Measurements from ENCODE around the gene MAEA.
"Not testable (repeated sequence)": the region's sequence is repeated elsewhere in the genome, so short reads cannot be mapped to it uniquely, and the experiment has no call there.

MAEA gene

DNA sequence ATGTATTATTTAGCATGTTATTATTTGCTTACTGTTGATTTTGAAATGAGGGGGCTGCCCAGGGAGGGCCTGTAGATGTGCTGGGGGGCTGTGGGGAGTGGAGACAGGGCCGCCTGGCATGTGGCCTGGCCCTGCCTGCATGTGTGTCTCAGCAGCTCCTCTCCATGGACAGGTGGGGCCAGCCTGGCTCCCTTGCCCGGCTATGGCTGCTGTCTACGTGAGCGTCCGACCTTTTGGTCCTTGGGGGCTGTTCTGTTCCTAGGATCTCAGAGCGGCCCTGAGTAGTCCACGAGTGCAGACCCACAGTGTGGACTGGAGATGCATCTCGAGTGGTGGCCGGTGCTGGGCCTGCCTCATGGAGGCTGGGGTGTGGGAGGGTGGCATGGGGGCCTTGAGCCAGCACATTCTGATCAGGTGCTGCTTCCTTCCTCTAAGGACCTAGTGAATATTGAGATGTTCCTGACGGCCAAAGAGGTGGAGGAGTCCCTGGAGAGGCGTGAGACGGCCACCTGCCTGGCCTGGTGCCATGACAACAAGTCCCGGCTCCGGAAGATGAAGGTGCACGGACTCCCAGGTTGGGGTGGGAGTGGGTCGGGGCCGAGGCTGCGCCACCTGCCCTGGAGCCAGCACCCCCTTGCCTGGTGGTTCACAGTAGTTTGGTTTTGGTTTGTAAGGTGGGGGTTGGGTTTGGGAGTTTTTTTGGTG lies 32.4 kb downstream of the MAEA start:
- no peak for DNase-seq (ENCODE audit: low spot score)

DNA sequence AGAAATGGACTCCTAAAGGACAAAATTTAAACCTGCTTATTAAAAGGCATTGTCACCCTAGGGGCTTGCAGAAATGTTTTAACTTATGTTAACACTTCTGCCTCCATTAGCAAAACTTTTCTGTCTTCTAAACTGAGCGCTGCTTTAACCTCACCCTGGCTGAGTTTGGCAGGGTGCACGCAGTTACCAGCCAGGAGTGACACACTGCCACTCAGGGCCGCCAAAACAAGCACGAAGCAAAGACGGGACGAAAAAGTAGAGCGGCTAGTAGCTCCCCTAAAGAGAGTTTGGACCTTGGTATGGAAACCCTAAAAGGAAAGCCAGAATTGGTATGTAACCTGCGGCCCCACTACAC lies 33.6 kb downstream of the MAEA start:
- no peak for DNase-seq (ENCODE audit: low spot score)

DNA sequence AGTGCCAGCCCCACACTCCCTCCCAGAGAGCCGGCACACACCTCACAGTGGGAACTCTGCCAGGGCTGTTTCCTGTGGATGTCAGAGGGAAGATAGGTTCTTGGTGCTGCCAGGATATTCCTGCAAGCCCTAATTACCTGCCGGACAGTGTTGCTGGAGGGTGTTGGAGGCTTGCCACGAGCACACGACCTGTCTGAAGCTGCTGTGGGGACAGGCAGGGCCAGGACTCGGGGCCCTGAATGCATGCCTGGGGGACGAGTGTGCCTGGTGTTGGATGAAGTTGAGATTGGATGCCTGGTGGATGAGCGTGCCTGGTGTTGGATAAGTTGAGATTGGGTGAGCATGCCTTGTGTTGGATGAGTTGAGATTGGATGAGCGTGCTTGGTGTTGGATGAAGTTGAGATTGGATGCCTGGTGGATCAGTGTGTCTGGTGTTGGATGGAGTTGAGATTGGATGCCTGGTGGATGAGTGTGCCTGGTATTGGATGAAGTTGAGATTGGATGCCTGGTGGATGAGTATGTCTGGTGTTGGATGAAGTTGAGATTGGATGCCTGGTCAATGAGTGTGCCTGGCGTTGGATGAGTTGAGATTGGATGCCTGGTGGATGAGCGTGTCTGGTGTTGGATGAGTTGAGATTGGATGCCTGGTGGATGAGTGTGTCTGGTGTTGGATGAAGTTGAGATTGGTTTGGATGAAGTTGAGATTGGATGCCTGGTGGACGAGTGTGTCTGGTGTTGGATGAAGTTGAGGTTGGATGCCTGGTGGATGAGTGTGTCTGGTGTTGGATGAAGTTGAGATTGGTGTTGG lies 34.1 kb downstream of the MAEA start:
- DNase-seq (ENCODE audit: low spot score), result peak; percentile 81

DNA sequence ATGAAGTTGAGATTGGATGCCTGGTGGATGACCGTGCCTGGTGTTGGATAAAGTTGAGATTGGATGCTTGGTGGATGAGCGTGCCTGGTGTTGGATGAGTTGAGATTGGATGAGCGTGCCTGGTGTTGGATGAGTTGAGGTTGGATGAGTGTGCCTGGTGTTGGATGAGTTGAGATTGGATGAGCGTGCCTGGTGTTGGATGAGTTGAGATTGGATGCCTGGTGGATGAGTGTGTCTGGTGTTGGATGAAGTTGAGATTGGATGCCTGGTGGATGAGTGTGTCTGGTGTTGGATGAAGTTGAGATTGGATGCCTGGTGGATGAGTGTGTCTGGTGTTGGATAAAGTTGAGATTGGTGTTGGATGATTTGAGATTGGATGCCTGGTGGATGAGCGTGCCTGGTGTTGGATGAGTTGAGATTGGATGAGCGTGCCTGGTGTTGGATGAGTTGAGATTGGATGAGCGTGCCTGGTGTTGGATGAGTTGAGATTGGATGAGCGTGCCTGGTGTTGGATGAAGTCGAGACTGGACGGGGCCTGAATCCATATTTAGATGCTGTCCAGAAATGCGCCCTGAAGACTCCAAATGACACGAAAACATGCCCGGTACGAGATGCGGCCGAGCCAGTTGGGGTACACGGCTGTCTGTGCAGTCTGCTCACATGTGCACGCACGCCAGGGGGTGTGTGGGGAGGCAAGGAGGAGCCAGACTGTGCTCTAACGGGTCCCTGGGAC lies 34.9 kb downstream of the MAEA start:
- DNase-seq (ENCODE audit: low spot score), result not testable (repeated sequence)

DNA sequence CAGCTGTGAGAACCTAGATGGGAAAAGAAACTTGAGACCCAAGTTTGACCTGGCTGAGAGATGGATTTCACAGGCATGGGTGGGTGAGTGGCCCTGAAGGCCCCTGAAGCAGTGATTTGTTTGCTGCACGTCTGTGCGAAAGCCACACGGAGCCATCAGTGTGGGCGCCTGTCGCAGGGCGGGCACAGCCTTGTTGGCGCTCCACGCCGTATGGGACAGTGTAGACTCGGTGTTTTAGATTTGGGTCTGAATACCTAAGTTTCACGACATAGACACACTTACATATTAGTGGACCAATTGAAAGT lies 35.4 kb downstream of the MAEA start:
- DNase-seq (ENCODE audit: low spot score), result no peak

DNA sequence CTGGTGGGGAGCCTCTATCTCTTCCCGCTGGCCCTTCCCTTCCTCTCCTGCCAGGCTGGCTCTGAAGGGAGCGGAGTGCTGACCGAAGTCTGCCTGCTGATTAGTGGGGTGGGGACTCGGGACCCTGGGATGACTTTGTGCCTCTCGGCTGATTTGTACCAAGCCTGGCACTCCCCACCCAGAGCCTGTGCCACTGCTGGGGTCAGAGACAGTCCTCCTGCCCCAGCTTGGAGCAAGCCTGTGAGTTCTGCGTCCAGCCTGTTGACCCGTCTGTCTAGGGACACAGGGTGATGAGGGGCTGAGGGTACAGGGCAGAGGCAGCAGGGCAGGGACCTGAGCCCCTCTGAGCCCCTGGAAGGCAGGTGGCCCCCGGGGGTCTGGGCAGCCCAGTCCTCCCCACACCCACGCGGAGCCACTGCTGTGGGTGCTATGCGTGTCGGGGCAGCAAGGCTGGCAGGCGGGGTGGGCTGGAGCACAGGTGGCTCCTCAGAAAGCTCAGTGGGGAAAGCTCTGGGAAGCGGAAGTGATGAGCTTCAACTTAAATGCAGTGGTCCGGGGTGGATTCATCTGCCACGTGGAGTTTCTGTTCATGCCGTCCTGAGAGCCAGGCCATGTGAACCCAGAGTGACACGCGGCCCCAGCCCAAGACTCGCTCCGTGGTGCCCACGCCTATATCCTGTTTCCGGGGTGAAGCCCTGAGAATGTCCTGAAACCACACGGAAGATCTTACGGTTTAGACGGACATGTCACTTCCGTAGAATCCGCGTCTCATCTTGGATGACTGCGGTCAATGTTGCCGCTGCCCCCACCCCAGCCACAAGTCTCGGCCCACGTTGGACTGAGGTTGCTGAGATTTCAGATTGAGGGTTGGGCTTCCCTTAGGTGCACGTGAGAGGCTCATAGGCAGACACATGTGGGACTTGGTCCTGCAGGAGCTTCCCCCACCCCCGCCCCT lies 36.3 kb downstream of the MAEA start:
- no peak for DNase-seq (ENCODE audit: low spot score)

DNA sequence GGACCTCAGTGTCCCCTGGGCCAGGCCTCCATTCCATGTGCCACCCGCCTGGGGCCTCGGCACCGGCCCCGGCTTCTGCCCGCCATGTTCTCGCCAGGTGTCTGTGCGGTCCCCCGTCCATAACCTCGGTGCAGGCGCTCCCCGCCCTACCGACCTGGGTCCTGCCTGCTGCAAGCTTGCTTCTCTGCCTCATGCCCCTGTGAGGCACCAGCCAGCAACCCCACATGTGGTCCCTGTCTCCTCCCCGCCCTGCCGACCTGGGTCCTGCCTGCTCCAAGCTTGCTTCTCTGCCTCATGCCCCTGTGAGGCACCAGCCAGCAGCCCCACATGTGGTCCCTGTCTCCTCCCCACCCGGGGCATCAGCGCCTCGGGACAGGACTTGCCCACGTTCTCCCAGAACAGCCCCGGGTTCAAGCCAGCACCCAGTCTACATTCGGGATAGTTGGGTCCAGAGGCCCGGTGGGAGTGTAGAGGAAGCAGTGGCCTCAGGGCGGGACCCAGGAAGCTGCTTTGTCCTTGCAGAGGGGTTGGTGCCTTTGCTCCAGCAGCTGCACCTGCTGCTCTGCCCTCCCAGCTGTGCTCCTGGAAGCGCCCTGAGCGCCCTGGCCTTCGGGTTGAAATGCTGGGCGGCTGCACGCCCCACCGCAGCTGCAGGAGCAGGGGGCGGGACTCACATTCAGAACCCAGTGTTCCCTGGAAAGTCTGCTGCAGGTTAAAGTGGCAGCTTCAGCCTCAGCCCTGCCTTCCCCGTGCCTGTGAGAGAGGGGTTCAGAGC lies 37.2 kb downstream of the MAEA start:
- no peak for DNase-seq (ENCODE audit: low spot score)

DNA sequence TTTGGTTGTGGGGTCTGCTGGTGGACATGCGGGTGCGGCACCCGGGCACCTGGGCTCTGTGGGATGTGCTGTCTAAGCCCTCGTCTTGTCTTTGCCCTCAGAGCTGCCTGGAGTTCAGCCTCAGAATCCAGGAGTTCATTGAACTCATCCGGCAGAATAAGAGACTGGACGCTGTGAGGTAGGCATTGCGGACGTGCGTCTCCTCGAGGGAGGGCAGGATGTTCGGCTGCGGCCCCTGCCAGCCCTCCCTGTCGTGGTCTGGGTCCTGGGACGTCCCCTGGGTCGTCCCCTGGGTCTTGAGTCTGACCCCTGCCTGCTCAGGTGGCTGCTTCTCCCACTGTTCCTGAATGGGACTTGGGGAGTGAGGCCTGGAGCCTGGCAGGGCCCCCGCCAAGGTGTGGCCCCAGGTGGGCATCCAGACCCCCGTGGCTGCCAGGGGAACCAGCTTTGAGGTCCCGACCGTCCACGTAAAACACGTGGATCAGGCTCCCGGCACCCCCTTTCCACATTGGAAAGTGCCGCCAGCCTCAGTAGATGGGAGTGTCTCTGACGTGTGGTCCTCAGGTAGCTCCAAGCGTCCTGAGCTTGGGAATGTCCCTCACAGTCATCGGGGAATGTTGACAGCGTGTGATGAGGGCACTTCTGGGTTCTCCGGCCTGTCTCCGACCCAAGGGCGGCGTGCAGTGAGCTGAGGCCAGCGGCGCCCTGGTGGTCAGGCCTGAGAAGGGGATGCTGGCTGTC lies 38.0 kb downstream of the MAEA start:
- no peak for DNase-seq (ENCODE audit: low spot score)

DNA sequence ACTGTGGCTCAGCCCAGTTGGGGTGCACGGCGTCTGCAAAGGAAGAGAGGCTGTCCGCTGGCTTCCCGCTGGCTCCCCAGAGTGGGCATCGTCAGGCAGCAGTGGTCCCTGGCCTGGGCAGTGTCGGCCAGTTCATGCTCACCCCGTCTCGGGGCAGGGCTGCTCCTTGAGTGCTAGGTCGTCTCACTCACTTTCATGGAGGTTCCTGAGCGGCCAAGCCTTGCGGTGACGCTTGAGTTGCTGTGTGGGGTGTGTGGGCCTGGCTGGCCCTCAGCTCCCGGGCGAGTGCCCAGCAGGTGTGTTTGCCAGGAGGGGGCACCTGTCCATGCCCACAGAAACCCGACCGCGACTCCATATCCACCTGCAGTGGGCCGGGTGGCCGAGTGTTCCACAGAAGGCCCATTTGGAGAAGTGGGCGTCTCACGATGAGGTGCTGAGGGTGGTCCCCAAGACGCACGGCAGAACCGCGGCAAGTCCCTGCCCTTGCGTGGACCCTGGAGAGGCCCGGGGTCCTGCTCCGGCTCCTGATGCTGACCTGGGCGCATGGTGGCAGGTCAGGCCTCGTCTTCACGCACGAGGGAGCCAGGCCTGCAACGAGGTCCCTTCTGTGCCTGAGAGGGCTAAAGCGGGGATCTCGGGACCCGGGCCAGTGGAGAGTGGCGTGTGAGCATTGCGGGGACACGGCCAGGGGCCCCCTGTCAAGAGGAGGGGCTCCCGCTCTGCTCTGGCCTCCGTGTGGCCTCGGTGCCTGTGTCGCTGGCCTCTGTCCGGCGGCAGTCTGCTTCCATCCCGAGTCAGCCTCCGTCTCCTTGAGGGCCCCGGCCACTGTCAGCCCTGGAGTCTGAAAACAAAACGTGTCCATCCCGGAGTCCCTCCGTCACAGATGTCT lies 38.8 kb downstream of the MAEA start:
- DNase-seq (ENCODE audit: low spot score), result no peak

DNA sequence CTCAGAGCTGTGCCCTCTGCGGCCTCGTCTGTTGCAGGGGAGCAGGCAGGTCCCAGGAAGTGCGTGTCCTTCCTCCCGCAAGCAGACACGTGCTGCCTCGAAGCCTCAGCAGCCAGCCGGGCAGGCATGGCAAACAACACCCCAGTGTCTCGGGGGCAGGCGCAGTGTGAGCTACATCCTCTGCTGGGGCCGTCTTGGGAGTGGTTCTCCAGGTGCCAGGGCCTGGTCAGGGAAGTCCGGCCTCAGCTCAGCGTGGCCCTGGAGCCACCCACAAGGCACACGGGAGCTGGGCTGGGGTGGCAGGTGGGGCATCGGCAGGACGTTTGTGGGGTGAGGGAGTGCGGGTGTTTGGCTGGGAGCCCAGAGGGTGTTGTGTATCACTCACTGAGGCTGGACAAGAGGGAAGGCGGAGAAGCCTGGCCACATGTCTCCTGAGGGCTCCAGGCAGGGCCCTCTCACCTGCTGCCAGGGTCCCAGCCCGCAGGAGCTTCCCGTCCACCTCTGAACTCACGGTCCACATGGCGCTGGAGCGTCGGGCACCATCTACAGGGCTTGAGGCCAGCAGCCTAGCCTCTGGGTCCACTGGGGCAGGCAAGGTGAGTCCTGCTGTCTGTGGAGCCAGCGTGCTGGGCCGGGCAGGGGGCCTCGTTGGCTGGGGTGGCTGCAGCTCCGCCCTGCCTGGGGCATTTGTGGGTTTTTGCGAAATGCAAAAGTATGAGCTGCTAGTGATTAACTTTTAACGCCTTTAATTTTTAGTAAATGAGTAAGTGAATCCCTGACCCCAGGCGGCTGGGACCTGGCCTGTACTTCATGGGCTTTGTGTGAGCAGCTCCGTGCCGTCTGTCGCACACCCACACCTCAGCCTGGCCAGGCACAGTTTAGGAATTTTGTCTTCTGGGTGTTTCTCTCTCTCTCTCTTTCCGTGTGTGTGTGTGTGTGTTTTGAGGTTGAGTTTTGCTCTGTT lies 40.0 kb downstream of the MAEA start:
- no peak for DNase-seq (ENCODE audit: low spot score)

DNA sequence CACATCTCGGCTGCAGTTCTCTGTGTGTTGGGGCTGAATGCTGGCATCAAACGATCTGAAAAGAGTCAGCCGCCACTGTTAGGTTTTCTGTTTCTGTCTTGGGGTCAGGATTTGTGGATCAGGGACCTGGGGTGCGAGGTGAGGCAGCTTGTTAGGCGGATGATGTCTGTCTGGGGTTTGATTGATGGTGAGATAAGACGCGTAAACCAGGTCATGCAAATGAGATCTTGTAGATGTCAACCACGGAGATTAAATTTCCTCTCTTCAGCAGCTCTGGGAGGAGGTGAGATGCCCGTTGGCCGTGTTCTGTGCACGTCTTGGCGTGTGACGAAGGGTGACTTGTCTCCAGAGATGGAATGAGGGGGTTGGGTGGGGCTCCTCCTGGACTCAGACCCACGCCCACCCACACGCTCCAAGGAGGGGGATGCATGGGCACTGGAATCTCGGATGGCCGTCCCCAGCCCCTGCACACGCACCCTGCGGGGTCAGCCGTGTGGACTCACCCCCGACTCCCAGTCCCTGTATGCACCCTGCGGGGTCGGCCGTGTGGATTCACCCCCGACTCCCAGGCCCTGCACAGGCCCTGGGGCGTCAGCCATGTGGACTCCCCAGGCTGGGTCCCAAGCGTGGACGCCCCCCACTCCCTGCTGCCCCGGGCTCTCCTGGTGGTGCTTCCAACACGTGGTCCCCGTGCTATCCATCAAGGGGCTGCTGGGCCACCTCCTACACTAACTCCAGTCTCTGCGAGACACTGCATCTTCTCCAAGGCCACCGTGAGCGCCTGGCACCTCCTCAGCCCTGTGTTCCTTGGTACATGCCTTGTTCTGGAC lies 41.3 kb downstream of the MAEA start:
- DNase-seq (ENCODE audit: low spot score), result no peak

DNA sequence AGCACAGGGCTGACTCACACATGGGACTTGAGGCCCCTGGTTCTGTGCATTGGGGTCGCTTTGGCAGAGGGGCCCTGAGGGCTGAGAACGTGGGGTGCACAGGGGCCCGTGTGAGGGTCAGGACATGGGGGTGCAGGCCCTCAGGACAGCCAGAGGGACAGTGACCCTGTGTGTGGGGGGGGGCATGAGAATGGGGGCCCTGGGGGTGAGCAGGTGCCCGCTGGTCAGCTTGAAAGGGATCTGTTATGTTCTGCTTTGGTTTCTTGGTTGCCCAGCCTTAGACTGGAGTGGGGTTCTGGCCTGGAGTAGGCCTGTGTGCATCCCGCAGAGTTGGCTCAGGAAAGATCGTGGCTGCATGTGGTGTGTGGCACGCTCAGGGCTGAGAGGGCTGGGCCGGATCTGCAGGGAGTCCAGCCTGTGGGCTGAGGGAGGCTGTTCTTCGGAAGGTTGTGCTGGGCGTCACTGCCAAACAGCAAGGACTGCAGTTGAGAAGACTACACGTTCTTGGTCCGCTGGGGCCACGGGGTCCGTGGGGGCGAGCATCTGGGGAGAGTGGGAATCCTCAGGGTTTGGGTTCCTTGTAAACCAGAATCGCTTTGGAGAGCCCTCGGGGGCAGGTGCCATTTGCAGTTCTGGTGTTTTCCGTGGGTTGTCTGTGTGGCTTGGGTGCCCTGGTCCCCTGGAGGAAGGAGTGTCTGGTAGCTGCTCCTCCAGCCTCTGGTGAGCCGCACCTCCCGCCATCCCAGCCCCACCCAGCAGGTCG lies 42.1 kb downstream of the MAEA start:
- no peak for DNase-seq (ENCODE audit: low spot score)

DNA sequence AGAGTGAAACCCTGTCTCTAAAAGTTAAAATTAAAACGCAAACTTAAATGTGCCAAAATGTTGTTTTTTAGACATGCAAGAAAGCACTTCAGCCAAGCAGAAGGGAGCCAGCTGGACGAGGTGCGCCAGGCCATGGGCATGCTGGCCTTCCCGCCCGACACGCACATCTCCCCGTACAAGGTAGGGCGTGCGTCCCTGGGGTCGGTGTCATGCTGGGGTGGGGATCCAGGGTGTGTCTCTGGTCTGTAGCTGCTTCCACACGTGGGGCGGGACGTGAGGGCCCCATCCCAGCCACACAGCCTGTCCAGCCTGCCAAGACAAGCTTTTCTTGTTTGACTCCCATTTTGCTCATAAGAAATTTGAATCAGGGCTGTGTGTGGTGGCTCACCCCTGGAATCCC lies 43.0 kb downstream of the MAEA start:
- DNase-seq (ENCODE audit: low spot score), result no peak

DNA sequence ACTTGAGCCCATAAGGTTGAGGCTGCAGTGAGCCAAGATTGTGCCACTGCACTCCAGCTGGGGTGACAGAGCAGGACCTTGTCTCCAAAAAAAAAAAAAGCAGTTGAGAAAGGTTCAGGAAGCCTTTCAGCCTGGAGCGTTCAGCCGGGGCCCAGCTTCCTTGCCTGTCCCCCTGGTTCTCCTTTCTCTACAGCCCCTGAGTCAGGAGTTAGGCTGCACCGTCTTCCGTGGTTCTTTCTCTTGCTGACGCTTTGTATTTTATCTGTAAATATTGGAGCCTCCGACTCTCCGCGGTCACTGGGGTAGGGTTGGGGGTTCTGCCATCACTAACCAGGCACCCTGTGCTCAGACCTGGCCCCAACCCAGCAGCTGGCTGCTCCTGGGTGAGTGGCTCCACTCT lies 43.6 kb downstream of the MAEA start:
- no peak for DNase-seq (ENCODE audit: low spot score)

DNA sequence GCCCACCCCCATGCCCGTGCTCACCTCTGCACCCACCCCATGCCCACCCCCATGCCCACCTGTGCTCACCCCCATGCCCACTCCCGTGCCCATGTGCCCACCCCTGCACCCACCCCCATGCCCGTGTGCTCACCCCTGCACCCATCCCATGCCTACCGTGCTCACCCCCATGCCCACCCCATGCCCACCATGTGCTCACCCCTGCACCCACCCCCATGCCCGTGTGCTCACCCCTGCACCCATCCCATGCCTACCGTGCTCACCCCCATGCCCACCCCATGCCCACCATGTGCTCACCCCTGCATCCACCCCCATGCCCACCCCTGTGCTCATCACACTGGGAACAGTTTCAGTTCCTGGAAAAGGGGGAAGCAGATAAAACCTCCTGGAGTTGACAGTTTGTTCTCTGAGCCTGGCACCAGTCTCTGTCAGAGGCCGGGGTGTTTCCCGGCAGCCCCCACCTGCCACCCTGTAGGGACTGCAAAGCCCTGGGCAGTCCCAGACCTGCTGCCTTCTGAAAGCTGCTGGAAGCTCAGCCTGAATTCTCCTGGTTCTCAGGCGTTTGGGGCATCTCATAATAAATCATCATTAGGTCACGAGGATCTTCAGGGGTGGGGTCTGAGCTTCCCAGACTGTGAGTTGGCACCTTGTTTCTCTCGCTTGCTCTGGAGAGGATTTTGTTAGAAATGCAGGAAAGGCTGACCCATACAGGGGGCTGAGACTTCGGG lies 44.3 kb downstream of the MAEA start:
- DNase-seq (ENCODE audit: low spot score), result not testable (repeated sequence)

DNA sequence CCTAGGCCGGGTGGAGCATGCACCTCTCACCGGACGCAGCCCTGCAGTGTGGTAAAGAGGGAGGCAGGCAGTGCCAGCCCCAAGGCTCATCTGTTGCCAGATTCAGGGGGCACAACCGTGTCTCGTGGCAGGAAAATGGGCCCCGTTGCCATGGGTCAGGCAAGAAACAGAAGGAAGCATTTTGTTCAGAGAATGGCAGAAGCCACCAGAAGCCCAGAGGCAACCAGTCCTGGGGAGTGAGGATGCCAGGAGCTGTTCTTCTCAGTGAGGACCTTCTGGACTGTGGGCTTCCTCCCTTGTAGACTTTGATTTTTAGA lies 44.8 kb downstream of the MAEA start:
- no peak for DNase-seq (ENCODE audit: low spot score)
